GM12864 (cell line): ENCODE results near the gene CPM.
"Not testable (repeated sequence)": the region's sequence is repeated elsewhere in the genome, so short reads cannot be mapped to it uniquely, and the experiment has no call there.

Experiments used
- DNase-seq: peaks from one replicate; pipeline ENCODE4 v3.0.0-alpha.2; 2011; ENCODE audit warnings: low read depth
- H3K4me3 ChIP-seq: 2 replicates; pipeline ENCODE4 v1.5.1; 2011; ENCODE audit warnings: mild to moderate bottlenecking, low read depth, low read length, control low read depth
- CTCF ChIP-seq: IDR thresholded peaks from 2 replicates; pipeline ENCODE4 v1.5.1; 2011; ENCODE audit warnings: low read depth, mild to moderate bottlenecking, moderate library complexity, low read length, control low read depth, inconsistent platforms; ENCODE audit errors: missing control alignments

CPM gene

GRCh38 chr12:68815232-68815927, 117.6 kb downstream of the CPM start:
- no peak overlapping the region for H3K4me3 ChIP-seq
- no peak for TF ChIP-seq CTCF
- DNase-seq, result no peak

GRCh38 chr12:68814490-68815231, 118.3 kb downstream of the CPM start:
- no peak overlapping the region for H3K4me3 ChIP-seq
- no peak for DNase-seq
- no peak for TF ChIP-seq CTCF

- no peak for DNase-seq
- TF ChIP-seq CTCF, result no peak
- no peak overlapping the region; the same call in 1 of the 2 replicates for H3K4me3 ChIP-seq
These were observed 119.8 kb downstream of the CPM start for GRCh38 chr12:68813242-68813593.

GRCh38 chr12:68812553-68813241, 120.3 kb downstream of the CPM start:
- H3K4me3 ChIP-seq, result peak overlapping the region; percentile 2; the same call in 1 of the 2 replicates
- DNase-seq, result no peak

GRCh38 chr12:68811573-68811972, 121.4 kb downstream of the CPM start:
- not testable (repeated sequence) for DNase-seq
- peak overlapping the region; percentile 29; the same call in 1 of the 2 replicates for H3K4me3 ChIP-seq

More at GRCh38 chr12:68812553-68813241, 120.3 kb downstream of the CPM start:
- no peak for TF ChIP-seq CTCF

GRCh38 chr12:68810027-68810389, 123.0 kb downstream of the CPM start:
- peak overlapping the region; percentile 96; the same call in 1 of the 2 replicates for H3K4me3 ChIP-seq

GRCh38 chr12:68809190-68810026, 123.6 kb downstream of the CPM start:
- no peak for DNase-seq
- no peak for TF ChIP-seq CTCF
- peak overlapping the region; percentile 96 for H3K4me3 ChIP-seq

More at GRCh38 chr12:68810027-68810389, 123.0 kb downstream of the CPM start:
- not testable (repeated sequence) for DNase-seq
